Activated effector memory CD4-positive, alpha-beta T cell treated with Interleukin-2 at 50 U/mL for 16 hours (primary cell): Measurements from ENCODE around the gene SPOCK1.

Source experiments
- DNase-seq: peaks from one replicate; pipeline ENCODE4 v3.0.0-alpha.2; 2020

Gene SPOCK1

GRCh38 chr5:137142346-137142745 lies 356.8 kb downstream of the SPOCK1 start:
- no peak for DNase-seq

DNA sequence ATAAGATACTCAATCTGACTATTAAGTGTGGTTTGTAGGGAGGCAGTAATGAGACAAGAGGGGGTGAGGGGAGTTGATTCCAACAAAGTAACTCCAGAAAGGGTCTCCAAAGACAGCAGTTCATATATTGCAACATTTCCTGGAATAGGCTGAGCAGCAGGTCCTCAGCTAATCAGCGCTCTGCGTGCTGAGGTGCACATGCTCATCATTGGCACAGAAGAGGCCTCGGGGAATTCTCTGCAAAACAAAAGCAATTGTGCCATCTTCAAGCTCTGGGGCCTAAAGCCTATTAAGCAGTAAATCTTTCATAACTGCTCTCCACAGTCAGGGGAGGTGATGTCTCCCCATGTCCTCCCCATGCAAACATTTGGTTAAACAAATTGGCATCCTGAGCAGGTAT lies 357.3 kb downstream of the SPOCK1 start:
- no peak for DNase-seq

DNA sequence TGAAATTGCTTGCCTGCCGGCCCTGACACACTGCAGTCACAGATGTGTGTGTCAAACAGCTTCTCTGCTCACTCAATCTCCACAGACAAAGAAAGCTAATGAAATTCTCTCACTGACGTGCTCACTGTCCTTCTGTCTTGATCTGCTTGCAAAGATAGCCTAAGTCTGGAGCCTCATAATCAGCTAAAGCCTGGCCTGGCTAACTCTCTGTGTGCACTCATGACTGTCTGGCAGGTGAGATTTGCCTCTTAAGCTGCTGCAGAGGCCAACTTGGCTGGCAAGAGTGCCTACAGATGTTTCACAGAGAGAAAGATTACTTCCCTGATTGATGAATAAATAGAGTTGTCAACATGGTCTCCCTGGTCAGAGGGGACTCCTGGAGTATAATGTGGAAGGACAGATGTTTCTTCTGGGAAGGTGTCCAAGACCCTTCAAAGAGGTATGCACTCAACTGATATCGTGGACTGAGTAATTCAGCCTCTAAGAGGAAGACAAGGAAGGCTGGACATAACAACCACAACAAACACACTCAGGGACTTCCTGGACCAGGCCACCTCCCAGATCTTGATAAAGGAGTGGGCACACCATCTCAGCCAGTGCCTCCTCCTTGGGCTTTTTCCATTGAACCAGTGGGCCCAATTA lies 362.0 kb downstream of the SPOCK1 start:
- DNase-seq: no peak

DNA sequence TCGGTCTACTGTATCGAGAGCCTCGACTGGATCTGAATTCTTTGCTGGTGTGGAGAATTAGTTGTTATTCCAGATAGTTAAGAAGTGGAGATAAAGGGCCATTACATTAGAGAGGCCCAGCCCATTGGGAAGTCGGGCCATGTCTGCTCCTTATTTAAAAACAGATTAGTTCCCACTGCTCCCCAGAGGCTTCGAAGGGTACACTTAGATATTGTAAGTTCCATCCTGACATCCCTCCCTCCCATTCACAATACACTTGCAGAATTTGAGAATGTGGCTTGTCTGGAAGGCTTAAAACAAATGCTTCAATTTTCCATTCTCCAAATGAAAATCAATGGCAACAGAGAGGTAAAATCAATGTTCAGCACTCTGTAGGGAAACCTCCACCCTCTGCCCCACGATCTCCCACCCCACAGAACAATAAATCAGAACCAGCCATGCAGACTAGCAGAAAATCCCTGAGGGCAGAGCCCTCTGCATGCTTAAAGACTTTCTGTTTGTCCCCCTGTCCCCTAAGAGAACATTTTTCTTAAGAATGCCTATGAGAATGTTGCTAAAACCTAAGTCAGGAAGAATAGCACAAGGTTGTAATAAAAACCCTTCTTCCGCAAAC lies 364.1 kb downstream of the SPOCK1 start:
- DNase-seq: no peak

DNA sequence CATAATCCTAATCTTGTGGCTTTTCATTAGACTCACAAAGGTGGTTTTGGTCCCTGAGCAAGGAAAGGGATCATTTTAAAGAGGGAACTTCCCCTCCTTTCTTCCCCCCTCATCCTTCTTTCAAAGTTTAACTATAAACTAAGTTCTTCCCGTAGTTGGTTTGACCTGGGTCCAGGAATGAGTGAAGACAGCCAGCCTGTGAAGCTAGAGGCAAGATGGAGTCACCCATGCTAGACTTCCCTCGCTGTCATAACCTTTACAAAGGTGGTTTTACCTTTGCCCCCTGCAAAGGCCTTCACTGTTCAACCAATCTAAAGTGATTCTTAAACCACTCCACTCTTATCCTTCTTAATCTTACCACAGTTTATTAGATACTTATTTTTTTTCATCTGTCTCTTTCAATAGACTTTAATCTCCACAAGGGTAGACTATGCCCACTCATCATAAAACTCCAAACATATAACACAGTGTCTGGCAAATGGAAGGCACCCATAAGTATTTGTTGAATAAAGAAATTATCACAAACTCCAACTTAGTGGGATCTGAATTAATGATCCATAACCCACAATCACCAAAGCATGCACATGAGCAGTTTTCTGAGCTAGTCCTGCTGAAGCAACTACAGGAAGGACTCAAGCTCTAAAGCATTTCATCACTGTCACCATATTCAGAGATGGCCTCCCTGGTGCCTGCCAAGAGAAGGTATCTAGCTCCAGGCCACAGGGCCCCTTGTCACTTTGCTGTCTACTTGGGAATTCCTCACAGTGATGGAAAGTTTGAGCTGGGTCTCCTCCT lies 369.0 kb downstream of the SPOCK1 start:
- no peak for DNase-seq

GRCh38 chr5:137128012-137128411 lies 371.1 kb downstream of the SPOCK1 start:
- DNase-seq: no peak

- no peak for DNase-seq
These were observed 372.3 kb downstream of the SPOCK1 start for GRCh38 chr5:137126829-137127228.

DNA sequence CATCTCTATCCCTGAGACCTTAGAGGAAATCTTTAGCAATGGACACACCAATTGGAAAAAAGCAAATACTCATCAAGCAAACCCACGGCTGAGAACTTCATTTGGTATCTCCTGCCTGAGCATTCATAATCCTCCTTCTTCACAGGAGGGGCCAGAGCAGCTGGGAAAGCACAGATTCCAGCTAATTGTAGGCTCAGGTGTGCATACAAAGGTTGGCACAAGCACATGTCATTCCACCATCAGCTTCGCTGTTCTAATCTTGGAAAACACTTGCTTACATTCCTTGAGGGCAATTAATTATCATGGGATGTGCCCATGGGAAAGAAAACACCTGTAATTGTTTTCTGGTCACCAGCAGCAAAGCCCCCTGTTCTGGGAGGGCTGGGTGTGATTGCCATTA lies 376.6 kb downstream of the SPOCK1 start:
- DNase-seq: no peak

DNA sequence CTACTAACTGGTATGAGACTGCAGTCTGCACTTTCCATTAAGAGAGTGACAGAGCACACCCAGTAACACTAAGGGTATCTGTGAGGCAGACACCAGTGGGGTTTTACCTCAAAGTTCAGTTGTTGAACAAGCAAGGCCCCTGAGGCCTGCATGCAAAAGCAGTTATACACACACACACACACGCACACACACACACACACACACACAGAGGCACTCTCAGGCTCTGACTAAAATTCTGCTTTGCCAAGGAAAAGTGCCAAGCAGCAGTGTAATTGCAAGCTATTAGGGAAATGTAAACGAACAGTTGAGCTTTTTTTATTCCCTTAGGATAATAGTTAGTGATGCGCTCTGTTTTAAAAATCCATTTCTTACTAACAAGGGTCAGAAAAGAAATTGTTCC lies 377.1 kb downstream of the SPOCK1 start:
- no peak for DNase-seq

GRCh38 chr5:137119321-137119720 lies 379.8 kb downstream of the SPOCK1 start:
- DNase-seq: no peak

DNA sequence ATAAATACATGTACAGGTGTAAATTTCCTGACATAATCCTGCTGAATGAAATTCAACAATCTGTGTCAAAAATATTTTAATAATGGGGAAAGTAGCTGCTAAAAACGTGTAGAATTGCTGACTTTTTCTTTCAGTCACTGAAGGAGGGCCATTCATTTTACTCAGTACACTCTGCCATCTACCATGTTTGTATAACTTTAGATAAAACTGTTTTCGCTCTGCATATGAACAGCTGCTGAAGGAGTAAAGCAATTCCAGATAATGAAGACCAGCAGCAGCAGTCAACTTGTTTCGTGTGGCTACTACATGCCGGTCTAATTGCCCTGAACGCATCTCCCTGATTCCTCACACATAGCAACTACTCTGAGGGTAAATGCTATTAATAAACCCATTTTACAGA lies 380.5 kb downstream of the SPOCK1 start:
- DNase-seq: no peak

DNA sequence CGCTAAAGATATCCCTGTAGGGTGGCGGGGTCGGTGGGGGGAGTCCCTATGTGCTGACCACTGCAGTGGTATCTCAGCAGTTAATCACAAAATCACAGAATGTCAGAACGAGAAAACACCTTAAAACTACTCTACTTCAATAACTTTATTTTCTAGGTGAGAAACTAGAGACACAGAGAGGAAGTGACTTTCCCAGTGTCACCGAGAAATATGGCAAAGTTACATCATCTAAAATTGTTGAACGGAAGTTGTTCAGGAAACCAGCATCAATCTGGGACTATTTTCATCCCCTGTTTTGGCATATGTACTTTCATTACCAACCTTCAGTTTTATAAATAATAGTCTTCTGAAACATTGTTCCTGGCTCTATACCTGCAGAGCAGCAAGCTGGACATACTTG lies 384.0 kb downstream of the SPOCK1 start:
- DNase-seq: no peak

GRCh38 chr5:137114529-137114928 lies 384.6 kb downstream of the SPOCK1 start:
- DNase-seq: no peak

DNA sequence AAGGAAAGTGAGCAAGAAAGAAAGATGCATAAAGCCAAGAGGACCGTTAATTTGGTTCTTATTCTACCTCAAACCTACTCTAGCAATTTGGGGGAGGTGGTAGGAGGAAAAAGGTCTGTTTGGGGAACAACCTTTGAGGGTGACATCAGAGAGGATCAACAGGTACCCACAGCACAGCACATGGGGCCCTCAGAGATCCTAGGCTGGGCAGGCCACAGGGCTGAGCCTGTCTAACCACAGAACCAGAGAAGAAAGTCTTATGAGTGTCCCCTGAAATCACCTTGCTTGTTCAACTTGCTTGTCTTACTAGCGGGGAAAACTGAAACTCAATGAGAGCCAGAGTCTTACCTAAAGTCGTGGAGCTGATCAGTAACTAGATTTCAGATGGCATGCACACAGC lies 385.2 kb downstream of the SPOCK1 start:
- DNase-seq: no peak

DNA sequence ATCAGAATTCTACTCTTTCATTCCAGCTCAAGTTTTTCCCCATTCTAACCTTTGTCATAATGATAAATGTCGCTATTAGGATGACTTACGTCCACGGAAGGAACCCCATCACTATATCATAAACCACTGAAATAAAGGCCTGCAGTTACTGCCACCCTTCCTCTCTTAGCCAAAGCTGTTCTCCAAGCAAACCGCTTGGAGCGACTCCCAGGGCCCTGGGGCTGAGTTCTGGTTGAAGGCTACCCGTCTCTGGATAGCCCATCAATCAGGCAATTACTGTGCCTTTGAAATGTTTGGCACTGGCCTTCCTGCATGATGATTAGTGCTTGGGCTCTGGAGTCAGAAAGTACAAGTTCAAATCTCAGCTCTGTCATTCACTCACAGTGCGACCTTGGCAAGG lies 386.0 kb downstream of the SPOCK1 start:
- no peak for DNase-seq

- DNase-seq: no peak
These were observed 393.6 kb downstream of the SPOCK1 start for GRCh38 chr5:137105351-137106035.

DNA sequence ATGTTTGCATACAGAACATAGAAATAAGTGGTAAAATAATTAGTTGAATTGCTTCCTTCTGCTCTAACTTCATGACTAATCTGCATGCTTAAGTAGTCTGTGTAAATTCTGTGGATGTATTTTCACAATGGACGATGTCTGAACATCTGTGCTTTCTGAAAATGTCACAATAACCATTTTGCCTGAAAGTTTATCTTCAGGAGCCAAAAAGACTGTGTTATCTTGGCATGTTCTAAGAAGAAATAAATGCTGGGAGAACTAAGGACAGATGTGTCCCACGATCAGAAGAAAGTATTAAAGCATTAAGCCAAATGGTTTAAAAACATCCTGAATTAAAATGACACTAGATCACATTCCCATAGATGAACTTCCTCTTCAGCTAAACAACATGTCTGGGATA lies 397.6 kb downstream of the SPOCK1 start:
- DNase-seq: no peak

DNA sequence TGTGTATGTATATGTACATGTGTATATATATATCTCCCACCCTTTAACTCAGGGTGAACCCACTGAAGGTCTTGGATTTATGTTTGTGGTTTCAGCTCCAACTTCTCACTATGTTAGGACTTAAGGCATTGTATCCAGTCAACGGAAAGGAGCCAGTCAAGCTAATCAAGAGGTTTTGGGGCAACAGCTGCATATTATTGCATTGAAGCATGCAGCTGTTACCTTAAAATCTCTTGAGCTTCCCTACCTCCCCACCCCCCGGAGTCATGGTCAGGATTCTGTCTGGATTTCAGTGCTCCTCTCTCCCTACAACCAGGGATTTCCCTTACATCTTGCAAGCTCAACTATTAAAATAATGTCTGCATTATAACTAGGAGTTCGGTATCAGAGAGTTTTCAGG lies 399.5 kb downstream of the SPOCK1 start:
- DNase-seq: no peak

DNA sequence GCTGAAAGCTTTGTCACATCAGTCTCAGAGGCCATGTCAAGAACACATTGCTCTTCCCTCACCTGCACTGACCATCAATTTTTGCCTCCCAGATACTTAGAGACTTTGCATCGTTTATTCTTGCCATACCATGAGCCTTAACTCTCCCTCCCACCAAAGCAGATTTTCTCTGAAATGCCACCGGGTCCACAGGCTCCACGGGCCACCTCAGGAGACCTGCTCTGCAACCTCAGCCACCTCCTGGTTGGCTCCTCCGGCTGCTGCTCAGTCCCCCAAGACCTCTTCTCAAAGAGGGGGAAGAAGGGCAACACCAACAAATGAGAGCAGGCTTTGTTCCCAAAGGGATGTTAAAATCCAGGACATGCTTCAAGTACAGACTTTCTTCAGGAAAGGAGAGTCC lies 400.5 kb downstream of the SPOCK1 start:
- DNase-seq: no peak

DNA sequence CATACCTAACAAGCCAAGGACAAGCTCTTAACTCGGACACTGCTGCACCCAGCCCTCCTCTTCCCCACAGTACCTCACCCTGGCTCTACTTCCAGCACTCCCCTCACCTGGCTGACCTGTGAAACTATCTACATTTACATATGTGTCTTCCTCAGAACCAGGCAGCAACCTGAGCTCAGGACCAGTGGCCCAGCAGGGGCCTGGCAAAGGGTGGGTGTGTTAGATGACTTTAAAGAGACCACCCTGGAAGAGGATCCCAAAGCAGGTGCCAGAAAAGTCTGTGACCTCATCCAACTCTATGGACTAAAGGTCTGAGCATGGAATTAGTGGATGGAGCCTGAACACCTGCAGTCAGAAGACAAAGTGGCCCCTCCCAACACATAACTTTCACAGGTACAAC lies 400.9 kb downstream of the SPOCK1 start:
- no peak for DNase-seq

GRCh38 chr5:137097203-137097602 lies 401.9 kb downstream of the SPOCK1 start:
- DNase-seq: no peak

GRCh38 chr5:137096149-137097103 lies 402.7 kb downstream of the SPOCK1 start:
- no peak for DNase-seq

DNA sequence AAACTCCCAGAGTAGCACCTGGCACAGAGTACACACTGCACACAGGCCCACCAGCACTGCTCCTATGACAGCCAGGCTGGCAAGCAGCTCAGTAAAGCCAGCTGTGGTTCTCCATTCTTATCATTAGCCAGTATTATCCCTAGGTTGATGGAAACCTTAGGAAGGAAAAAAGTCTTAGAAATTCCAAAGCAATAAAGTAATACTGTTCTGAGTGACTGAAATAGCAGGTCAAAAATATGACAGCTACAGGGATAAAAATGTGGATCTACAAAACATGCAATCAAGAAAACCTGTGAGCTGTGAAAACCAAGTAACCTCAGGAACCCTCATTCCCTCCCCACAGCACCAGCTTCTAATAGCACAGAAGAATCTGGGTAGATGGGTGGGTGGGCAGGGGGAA lies 403.5 kb downstream of the SPOCK1 start:
- DNase-seq: no peak
